ENCODE measurements around the gene PSORS1C1. TPM values are rescaled to one million over a fixed set of nuclear protein-coding genes. Genes with fewer than 3 reads are reported as not detected.

The PSORS1C1 gene
- total RNA-seq, 4 donors from 2014 or later: 0.33 to 0.94 (median 0.50) TPM

GRCh38 chr6:31162463-31163165 lies 48.0 kb downstream of the PSORS1C1 start:
- no peak for TF ChIP-seq CTCF (IDR thresholded peaks at IDR 0.05; ENCODE audit: low read depth)

DNA sequence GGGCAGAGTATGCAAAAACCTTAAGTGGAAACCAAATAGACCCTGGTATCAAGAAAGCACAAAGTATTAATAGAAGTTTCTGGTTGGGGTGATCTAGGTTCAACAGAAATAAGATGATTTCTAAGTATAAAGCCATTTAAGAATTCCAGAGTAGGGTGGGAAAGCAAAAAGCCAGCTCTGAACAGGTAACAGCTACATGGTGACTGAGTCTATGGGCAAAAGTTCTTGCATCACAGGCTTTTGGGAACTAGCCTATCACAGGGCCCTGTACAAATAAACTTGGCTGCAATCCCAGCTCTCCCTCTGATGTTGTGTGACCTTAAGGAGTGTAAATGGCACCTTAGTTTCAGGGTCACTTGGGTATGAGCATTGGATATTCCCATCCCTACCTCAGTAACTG lies 49.3 kb downstream of the PSORS1C1 start:
- no peak for TF ChIP-seq CTCF (IDR thresholded peaks at IDR 0.05; ENCODE audit: low read depth)

DNA sequence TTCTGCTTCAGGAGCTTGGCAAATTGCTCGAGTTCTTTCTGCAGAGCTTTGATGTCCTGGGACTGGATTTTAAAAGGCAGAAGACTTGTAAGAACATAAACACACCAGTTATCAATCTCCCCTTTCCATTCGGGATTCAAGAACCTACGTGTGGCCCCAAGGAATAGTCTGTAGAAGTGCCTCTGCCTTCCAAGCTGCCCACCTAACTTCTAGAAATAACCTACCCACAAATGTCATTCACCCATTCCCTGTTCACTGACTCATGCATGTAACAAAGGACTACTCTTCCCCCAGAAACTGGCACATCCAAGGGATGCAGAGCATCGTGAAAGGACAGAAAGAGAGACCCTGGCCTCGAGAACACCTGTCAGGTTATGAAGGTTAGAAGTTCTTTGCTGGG lies 51.4 kb downstream of the PSORS1C1 start:
- no peak for TF ChIP-seq CTCF (IDR thresholded peaks at IDR 0.05; ENCODE audit: low read depth)

DNA sequence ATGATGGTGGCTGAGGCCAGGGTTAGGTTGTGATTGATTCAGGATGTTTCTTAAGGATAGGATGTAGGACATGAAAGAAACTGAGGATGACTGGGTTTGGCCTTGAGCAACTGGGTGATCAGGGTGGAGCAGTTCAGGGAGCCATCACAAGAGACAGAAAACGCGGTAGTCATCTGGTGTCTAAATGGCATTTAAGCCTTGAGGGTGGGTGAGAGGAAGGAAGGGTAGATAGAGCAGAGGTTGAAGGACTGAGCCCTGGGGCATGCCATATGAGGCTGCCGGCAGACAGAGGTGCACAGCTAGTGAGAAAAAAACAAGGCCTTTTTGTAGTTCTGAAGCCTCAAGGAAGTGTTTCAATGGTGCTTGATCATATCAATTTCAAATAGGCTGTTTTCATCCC lies 54.0 kb downstream of the PSORS1C1 start:
- TF ChIP-seq CTCF (IDR thresholded peaks at IDR 0.05; ENCODE audit: low read depth): no peak

DNA sequence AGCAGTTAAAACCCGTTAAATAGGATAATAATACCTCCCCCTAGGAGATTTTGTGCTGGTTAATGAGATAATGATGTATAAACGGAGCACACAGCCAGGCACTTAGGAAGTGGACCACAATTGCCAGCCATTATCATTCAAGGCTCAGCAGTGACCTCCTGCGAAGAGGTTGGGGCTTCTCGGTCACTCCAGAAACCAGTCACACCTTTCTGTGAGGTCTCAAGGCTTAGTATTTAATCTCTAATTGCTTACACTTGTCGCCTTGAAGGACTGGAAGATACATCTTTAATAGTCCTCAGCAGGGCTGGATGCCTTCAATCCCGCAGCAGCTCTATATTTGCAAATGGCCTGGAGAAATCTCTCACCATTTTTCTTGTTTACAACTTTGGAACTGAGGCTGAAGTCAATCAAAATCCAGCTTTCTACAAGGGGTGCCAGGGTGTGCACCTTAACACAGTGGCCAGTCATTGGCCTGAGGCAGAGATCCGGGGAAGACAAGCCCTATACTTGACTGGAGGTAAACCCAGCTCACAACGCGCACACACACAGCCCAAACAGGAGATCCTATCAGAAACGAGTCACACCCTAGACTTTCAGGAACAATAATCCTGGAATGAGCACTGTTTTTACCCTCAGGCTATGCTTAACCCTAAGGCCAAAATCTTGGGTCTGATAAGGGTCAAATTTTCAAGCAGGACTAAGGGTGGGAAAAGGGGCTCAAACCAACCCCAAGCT lies 54.7 kb downstream of the PSORS1C1 start:
- TF ChIP-seq CTCF (IDR thresholded peaks at IDR 0.05; ENCODE audit: low read depth): no peak

- no peak for TF ChIP-seq CTCF (IDR thresholded peaks at IDR 0.05; ENCODE audit: low read depth)
These were observed 55.9 kb downstream of the PSORS1C1 start, which contains the start of gene POU5F1 for GRCh38 chr6:31170600-31170881. Gene POU5F1 (minus strand): TSS chr6:31170682. CDS start chr6:31170620, 62 bp downstream.

DNA sequence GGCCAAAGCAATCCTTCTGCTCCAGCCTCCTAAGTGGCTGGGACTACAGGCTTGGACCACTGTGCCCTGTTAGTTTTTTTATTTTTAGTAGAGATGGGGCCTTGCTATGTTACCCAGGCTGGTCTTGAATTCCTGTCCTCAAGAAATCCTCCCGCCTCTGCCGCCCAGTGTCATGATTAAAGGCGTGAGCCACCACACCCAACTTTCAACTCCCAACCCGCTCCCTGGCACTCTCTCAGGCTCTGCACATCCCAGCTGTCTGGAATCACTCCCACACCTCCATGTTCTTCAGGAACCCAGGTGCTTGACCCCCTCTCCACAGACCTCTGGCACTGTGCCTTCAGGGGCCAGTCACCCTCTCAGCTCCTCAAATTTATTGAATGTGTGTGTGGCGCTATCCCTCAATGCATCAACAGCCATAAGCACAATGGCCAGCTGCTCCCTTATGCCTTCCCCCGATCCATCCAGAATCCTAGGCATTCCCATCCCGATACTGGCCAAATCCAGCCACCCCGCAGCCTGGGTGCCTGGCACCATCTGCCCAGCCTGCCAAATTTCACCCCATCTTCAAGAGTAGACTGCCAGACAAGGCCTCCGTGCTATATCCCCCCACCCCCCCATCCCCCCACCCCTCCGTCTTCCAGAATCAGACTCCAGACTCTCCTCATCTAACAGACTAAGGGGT lies 56.5 kb downstream of the PSORS1C1 start:
- no peak for TF ChIP-seq CTCF (IDR thresholded peaks at IDR 0.05; ENCODE audit: low read depth)

All from subcutaneous adipose tissue (tissue), 4 donors.